Measurements from ENCODE around the gene CACNA1I.

CACNA1I gene

GRCh38 chr22:39631381-39632286, 61.1 kb downstream of the CACNA1I start:
- no peaks in the 10 kb centered on the region for H3K9me3 ChIP-seq (replicated peaks in 1 of 11)
- no peak for TF ChIP-seq Cebpa-rat (IDR thresholded peaks at IDR 0.05)
- no peaks in the 10 kb centered on the region; a peak in 2 of 22 replicates for H4K20me1 ChIP-seq
- no peak overlapping the region; a peak in 1 of 22 replicates for H3K9ac ChIP-seq
- no peak overlapping the region for H3K27ac ChIP-seq
- no peak overlapping the region for H3K4me3 ChIP-seq
- H3K27me3 ChIP-seq, result no peaks in the 10 kb centered on the region
- peaks cover 27 to 66% (median 54%) of the 10 kb centered on the region in 10 experiments for H3K4me1 ChIP-seq
- no peak overlapping the region for H3K4me2 ChIP-seq
- H3K36me3 ChIP-seq, result no peaks in the 10 kb centered on the region

- peak overlapping the region; percentile 26 to 73 (median 68); a peak in 21 of 22 replicates for H3K4me2 ChIP-seq
- H4K20me1 ChIP-seq, result no peaks in the 10 kb centered on the region; a peak in 2 of 22 replicates
- H3K9me3 ChIP-seq (replicated peaks in 1 of 11), result peaks cover 2 to 6% (median 3%) of the 10 kb centered on the region in 11 experiments; a peak in 14 of 22 replicates
- H3K36me3 ChIP-seq, result no peaks in the 10 kb centered on the region
- H3K27me3 ChIP-seq, result no peaks in the 10 kb centered on the region
- TF ChIP-seq Cebpa-rat (IDR thresholded peaks at IDR 0.05), result no peak
- H3K4me1 ChIP-seq, result peaks cover 15 to 42% (median 29%) of the 10 kb centered on the region in 10 experiments
- H3K4me3 ChIP-seq, result no peak overlapping the region
- peak overlapping the region in 7 of 11 experiments; percentile 15 to 55 (median 28); a peak in 10 of 22 replicates for H3K27ac ChIP-seq
- H3K9ac ChIP-seq, result no peak overlapping the region; a peak in 1 of 22 replicates
These were observed 64.2 kb downstream of the CACNA1I start for GRCh38 chr22:39634530-39635405.

DNA sequence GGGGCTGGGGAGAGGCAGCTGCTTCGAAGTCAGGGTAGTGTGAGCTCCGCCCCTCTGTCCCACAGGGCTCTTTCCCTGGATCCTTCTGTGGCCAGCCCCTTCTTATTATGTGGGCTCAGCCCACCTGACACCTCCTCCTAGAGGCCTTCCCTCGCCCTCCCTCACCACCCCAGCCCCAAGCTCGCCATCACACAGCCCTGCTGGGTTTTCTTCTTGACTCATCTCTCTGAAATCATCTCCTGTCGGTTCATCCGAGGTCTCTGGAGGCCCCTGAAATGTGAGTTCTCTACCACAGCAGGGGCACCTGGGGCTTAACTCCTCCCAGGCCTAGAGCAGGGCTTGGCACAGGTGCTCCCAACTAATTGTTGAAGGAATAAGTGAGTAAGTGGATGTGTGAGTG, 65.2 kb downstream of the CACNA1I start:
- H3K9me3 ChIP-seq (replicated peaks in 1 of 11), result peaks cover 4 to 13% (median 8%) of the 10 kb centered on the region in 11 experiments; a peak in 14 of 22 replicates
- H4K20me1 ChIP-seq, result no peaks in the 10 kb centered on the region; a peak in 2 of 22 replicates
- no peaks in the 10 kb centered on the region for H3K27me3 ChIP-seq
- H3K4me1 ChIP-seq, result peaks cover 15 to 39% (median 28%) of the 10 kb centered on the region in 10 experiments
- peak overlapping the region in 7 of 11 experiments; percentile 15 to 55 (median 28); a peak in 10 of 22 replicates for H3K27ac ChIP-seq
- peak overlapping the region; percentile 26 to 73 (median 68); a peak in 19 of 22 replicates for H3K4me2 ChIP-seq
- TF ChIP-seq Cebpa-rat (IDR thresholded peaks at IDR 0.05), result no peak
- H3K36me3 ChIP-seq, result no peaks in the 10 kb centered on the region
- no peak overlapping the region for H3K4me3 ChIP-seq
- H3K9ac ChIP-seq, result no peak overlapping the region

GRCh38 chr22:39638958-39639357, 68.4 kb downstream of the CACNA1I start:
- Histone ChIP-seq H3K27ac (no peak overlapping the region), H3K4me2 (no peak overlapping the region), H3K9me3 (replicated peaks in 1 of 11) (peaks cover 4 to 13% (median 8%) of the 10 kb centered on the region in 11 experiments; a peak in 14 of 22 replicates), H4K20me1 (no peaks in the 10 kb centered on the region; a peak in 2 of 22 replicates), H3K4me3 (no peak overlapping the region), H3K9ac (no peak overlapping the region), H3K27me3 (no peaks in the 10 kb centered on the region), H3K4me1 (peaks cover 15 to 42% (median 36%) of the 10 kb centered on the region in 10 experiments), H3K36me3 (no peaks in the 10 kb centered on the region)
- TF ChIP-seq Cebpa-rat (IDR thresholded peaks at IDR 0.05), result no peak

GRCh38 chr22:39641660-39642310, 71.2 kb downstream of the CACNA1I start:
- Histone ChIP-seq H3K9ac (no peak overlapping the region), H3K4me3 (no peak overlapping the region), H3K4me2 (no peak overlapping the region), H3K27ac (no peak overlapping the region), H4K20me1 (peaks cover 0 to 4% (median 0%) of the 10 kb centered on the region in 11 experiments; a peak in 1 of 22 replicates), H3K9me3 (replicated peaks in 1 of 11) (peaks cover 4 to 13% (median 8%) of the 10 kb centered on the region in 11 experiments; a peak in 14 of 22 replicates), H3K36me3 (no peaks in the 10 kb centered on the region), H3K27me3 (no peaks in the 10 kb centered on the region), H3K4me1 (peaks cover 0 to 44% (median 36%) of the 10 kb centered on the region in 10 experiments; a peak in 14 of 20 replicates)
- TF ChIP-seq Cebpa-rat (IDR thresholded peaks at IDR 0.05), result no peak

DNA sequence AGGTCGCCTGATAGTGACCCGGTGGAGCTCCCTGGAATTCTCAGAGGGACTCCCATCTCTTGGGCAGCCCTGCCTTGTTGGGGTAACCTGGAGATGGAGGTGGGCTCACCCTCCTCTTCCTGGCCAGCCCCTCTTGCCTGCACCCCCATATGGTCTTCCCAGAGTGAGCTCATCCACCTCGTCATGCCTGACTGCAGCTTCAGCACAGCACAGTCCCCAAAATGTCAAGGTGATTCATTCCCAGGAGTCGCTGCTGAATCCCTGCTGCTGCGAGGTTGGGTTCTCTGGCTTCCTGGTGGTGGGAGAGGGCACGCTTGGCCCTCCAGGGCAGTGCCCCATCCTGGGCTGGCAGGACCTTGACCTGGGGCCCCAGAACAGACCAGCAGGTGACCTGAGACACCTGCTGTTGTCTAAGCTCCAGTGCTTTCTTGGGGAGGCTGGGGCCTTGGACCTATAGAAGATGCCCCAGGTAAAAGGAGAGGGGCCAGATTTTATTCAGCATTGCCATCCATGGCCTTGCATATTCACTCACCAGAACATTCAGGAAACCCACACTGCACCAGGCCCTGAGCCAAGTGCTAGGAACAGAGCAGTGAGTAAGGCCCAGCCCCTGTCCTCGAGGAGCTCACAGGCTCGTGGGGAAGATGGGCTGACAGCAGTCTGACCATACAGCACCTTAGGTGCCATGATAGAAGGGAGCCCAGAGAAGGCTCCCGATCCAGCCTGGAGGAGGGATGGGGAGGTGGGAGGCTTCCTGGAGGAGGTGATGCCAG, 72.9 kb downstream of the CACNA1I start:
- no peak overlapping the region for H3K4me3 ChIP-seq
- peak overlapping the region in 8 of 11 experiments; percentile 2 to 57 (median 46); a peak in 12 of 22 replicates for H3K4me2 ChIP-seq
- peaks cover 0 to 53% (median 47%) of the 10 kb centered on the region in 10 experiments; a peak in 15 of 20 replicates for H3K4me1 ChIP-seq
- H3K27me3 ChIP-seq, result no peaks in the 10 kb centered on the region
- no peaks in the 10 kb centered on the region for H3K36me3 ChIP-seq
- 0 out of 22 replicates have a peak, but pooled peaks cover 0 to 9% (median 0%) of the 10 kb centered on the region in 11 experiments for H4K20me1 ChIP-seq
- no peak overlapping the region; a peak in 1 of 22 replicates for H3K9ac ChIP-seq
- H3K9me3 ChIP-seq (replicated peaks in 1 of 11), result peaks cover 4 to 13% (median 8%) of the 10 kb centered on the region in 11 experiments; a peak in 14 of 22 replicates
- no peak overlapping the region for H3K27ac ChIP-seq
- no peak for TF ChIP-seq Cebpa-rat (IDR thresholded peaks at IDR 0.05)

DNA sequence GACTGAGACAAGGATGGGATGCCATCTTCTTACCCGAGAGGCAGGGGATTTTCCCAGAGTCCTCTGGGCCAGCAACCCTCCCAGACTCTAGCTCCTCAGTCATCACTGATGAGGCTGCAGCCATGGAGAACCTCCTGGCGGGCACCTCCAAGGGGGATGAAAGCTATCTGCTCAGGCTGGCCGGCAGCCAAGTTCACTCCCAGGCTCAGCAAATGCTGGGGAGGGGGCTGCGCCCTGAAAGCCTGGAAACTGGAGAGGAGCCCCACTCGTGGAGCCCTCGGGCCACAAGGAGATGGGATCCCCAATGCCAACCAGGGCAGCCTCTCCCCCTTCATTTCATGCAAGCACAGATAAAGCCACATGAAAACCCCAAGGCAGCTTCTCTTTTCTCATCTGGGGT, 75.0 kb downstream of the CACNA1I start:
- Histone ChIP-seq H3K9me3 (replicated peaks in 1 of 11) (no peaks in the 10 kb centered on the region), H4K20me1 (peaks cover 0 to 13% (median 0%) of the 10 kb centered on the region in 11 experiments; a peak in 1 of 22 replicates), H3K27ac (peak overlapping the region in 3 of 11 experiments; percentile 2 to 35 (median 33); a peak in 4 of 22 replicates), H3K4me1 (peaks cover 0 to 59% (median 52%) of the 10 kb centered on the region in 10 experiments; a peak in 15 of 20 replicates), H3K9ac (no peak overlapping the region; a peak in 1 of 22 replicates), H3K4me3 (no peak overlapping the region), H3K4me2 (peak overlapping the region in 8 of 11 experiments; percentile 28 to 57 (median 52); a peak in 15 of 22 replicates), H3K36me3 (no peaks in the 10 kb centered on the region), H3K27me3 (no peaks in the 10 kb centered on the region)
- no peak for TF ChIP-seq Cebpa-rat (IDR thresholded peaks at IDR 0.05)

Data from BLaER1 treated with 17β-estradiol and CSF1 and Interleukin-3, amounts not matched to agents 10 nM and 100 nM (cell line).